ENCODE results near the gene GOPC. TPM values are rescaled to one million over a fixed set of nuclear protein-coding genes. Genes with fewer than 3 reads are reported as not detected.

The GOPC gene
- total RNA-seq, 3 donors from 2014 or later, result 25.6 to 36.6 (median 29.5) TPM

- intact Hi-C loops (cut with DNase I; ENCODE audit: low total_unique reads), result no loop called here
- Histone ChIP-seq H3K36me3 (no peaks in the 10 kb centered on the region), H3K27me3 (no peaks in the 10 kb centered on the region), H3K4me3 (peak overlapping the region; percentile 84 to 100 (median 97)), H3K9me3 (no peaks in the 10 kb centered on the region), H3K27ac (peak overlapping the region; percentile 93), H3K4me1 (peaks cover 0 to 16% of the 10 kb centered on the region in 2 donors)
- DNase-seq (ENCODE audit: low spot score in 2 of 2), result no peak
- no peak for TF ChIP-seq CTCF (IDR thresholded peaks at IDR 0.05)
- TF ChIP-seq POLR2AphosphoS5 (IDR thresholded peaks at IDR 0.05), result no peak
- TF ChIP-seq POLR2A (IDR thresholded peaks at IDR 0.05), result no peak
Measured at GRCh38 chr6:117602899-117603588, 733 bp upstream of the GOPC start.

GRCh38 chr6:117601811-117602150, 530 bp downstream of the GOPC start:
- Histone ChIP-seq H3K4me3 (peak overlapping the region; percentile 84 to 100 (median 97)), H3K4me1 (peaks cover 0 to 16% of the 10 kb centered on the region in 2 donors), H3K27me3 (no peaks in the 10 kb centered on the region), H3K27ac (peak overlapping the region; percentile 93), H3K9me3 (no peaks in the 10 kb centered on the region), H3K36me3 (no peaks in the 10 kb centered on the region)
- no peak for DNase-seq (ENCODE audit: low spot score in 2 of 2)
- no peak for TF ChIP-seq POLR2AphosphoS5 (IDR thresholded peaks at IDR 0.05)
- no peak for TF ChIP-seq POLR2A (IDR thresholded peaks at IDR 0.05)
- TF ChIP-seq CTCF (IDR thresholded peaks at IDR 0.05), result no peak
- intact Hi-C loops (cut with DNase I; ENCODE audit: low total_unique reads), result no loop called here

- no peaks in the 10 kb centered on the region for H3K9me3 ChIP-seq
- no peak for DNase-seq (ENCODE audit: low spot score in 2 of 2)
- peaks cover 0 to 16% of the 10 kb centered on the region in 2 donors for H3K4me1 ChIP-seq
- H3K27me3 ChIP-seq, result no peaks in the 10 kb centered on the region
- intact Hi-C loops (cut with DNase I; ENCODE audit: low total_unique reads), result no loop called here
- H3K36me3 ChIP-seq, result no peaks in the 10 kb centered on the region
- TF ChIP-seq POLR2AphosphoS5 (IDR thresholded peaks at IDR 0.05) (no peak), POLR2A (IDR thresholded peaks at IDR 0.05) (no peak), CTCF (IDR thresholded peaks at IDR 0.05) (no peak)
- H3K4me3 ChIP-seq, result peak overlapping the region in 2 of 3 donors; percentile 12 to 42
- no peak overlapping the region for H3K27ac ChIP-seq
Measured at GRCh38 chr6:117600008-117600743, 2.1 kb downstream of the GOPC start.

GRCh38 chr6:117597755-117598154, 4.6 kb downstream of the GOPC start:
- H3K36me3 ChIP-seq, result no peaks in the 10 kb centered on the region
- H3K27ac ChIP-seq, result no peak overlapping the region
- H3K9me3 ChIP-seq, result no peaks in the 10 kb centered on the region
- DNase-seq (ENCODE audit: low spot score in 2 of 2), result no peak
- H3K4me3 ChIP-seq, result no peak overlapping the region
- peaks cover 0 to 16% of the 10 kb centered on the region in 2 donors for H3K4me1 ChIP-seq
- TF ChIP-seq POLR2AphosphoS5 (IDR thresholded peaks at IDR 0.05) (no peak), POLR2A (IDR thresholded peaks at IDR 0.05) (no peak), CTCF (IDR thresholded peaks at IDR 0.05) (no peak)
- intact Hi-C loops (cut with DNase I; ENCODE audit: low total_unique reads), result no loop called here
- H3K27me3 ChIP-seq, result no peaks in the 10 kb centered on the region

Data from breast epithelium (tissue), 4 donors.